Effector memory CD4-positive, alpha-beta T cell (primary cell): ENCODE data around the gene DLK1.

Experiments used
- DNase-seq, 3 donors: peaks; one replicate each; pipeline ENCODE4 v3.0.0-alpha.2; 2020
- H3K27ac ChIP-seq: 2 replicates; pipeline ENCODE4 v1.7.0; 2013; ENCODE audit warnings: mild to moderate bottlenecking, low read length, moderate library complexity; ENCODE audit not compliant: insufficient read depth, poor library complexity, severe bottlenecking
- H3K27me3 ChIP-seq: replicated peaks from 2 replicates; pipeline ENCODE4 v1.7.0; 2013; ENCODE audit warnings: mild to moderate bottlenecking, low read length; ENCODE audit not compliant: insufficient read depth, control insufficient read depth, poor library complexity, severe bottlenecking
- H3K36me3 ChIP-seq: 2 replicates; pipeline ENCODE4 v1.7.0; 2013; ENCODE audit warnings: mild to moderate bottlenecking, low read length, moderate library complexity; ENCODE audit not compliant: control insufficient read depth, insufficient read depth
- H3K4me1 ChIP-seq: 2 replicates; pipeline ENCODE4 v1.7.0; 2013; ENCODE audit warnings: low read length, mild to moderate bottlenecking; ENCODE audit not compliant: control insufficient read depth, insufficient read depth, poor library complexity, severe bottlenecking
- H3K4me3 ChIP-seq: 2 replicates; pipeline ENCODE4 v1.7.0; 2013; ENCODE audit warnings: low read length, low read depth, mild to moderate bottlenecking; ENCODE audit not compliant: insufficient read depth, poor library complexity, severe bottlenecking
- H3K9me3 ChIP-seq: 2 replicates; pipeline ENCODE4 v1.7.0; 2013; ENCODE audit warnings: mild to moderate bottlenecking, low read length, moderate library complexity; ENCODE audit not compliant: control insufficient read depth

Gene DLK1

DNA sequence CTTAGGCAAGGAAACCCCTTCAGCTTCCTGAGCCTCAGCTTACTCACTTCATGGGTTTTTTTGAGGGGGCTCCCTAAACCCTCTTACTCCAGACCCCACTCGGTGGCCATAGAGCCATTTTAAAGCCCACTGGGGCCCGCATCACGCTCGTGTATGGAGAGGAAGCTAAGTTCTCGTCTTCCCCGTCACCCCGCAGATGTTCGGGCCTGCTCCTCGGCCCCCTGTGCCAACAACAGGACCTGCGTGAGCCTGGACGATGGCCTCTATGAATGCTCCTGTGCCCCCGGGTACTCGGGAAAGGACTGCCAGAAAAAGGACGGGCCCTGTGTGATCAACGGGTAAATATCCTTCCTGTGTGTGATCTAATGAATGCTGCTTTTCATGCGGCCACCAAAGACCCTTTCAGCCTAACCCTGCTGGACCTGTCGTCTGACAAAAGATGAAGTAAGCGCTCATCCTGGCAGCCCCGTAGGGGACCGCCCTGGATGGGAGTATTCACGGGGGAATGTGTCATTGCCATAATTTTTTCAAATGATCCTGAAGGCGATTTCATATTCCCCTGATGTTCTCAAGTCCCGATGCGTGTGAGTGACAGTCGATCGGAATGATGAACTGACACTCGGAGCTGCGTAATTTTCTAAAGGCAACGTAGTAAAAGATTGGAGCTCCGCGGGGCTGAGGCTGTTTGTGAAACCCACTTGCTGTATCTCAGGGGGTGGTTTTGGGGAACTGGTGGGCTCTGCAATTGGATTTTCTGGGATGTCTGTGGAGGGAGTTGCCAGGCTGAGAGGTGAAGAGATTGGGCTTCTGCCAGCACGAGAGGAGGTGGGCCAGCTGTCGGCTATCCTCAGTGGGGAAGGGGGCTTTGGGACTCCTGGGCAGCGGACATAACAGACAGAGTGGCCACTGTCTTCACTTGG, 5.4 kb downstream of the DLK1 start:
- no peaks in the 10 kb centered on the region for H3K27me3 ChIP-seq
- DNase-seq: no peak
- no peaks in the 10 kb centered on the region for H3K36me3 ChIP-seq
- H3K4me3 ChIP-seq: no peak overlapping the region
- H3K4me1 ChIP-seq: no peaks in the 10 kb centered on the region
- H3K9me3 ChIP-seq: no peaks in the 10 kb centered on the region
- H3K27ac ChIP-seq: no peak overlapping the region

DNA sequence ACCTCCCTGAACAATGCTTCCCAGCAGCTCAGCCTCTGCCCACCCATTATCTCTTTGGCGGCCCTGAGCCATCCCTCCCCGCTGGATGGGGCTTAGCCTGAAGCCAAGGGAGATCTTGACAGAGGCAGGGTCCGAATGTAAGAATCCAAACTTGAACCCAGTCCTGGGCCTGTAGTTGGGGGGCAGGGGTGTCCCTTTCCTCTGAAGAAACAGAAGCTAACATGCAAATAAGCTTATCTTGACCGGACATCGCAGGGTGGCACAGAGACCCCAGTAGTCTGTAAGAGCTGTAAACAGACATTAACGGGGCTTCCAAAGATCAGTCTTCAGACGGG, 6.0 kb downstream of the DLK1 start:
- Histone ChIP-seq H3K36me3 (no peaks in the 10 kb centered on the region), H3K27me3 (no peaks in the 10 kb centered on the region), H3K27ac (no peak overlapping the region), H3K9me3 (no peaks in the 10 kb centered on the region), H3K4me3 (no peak overlapping the region), H3K4me1 (no peaks in the 10 kb centered on the region)
- DNase-seq: no peak

DNA sequence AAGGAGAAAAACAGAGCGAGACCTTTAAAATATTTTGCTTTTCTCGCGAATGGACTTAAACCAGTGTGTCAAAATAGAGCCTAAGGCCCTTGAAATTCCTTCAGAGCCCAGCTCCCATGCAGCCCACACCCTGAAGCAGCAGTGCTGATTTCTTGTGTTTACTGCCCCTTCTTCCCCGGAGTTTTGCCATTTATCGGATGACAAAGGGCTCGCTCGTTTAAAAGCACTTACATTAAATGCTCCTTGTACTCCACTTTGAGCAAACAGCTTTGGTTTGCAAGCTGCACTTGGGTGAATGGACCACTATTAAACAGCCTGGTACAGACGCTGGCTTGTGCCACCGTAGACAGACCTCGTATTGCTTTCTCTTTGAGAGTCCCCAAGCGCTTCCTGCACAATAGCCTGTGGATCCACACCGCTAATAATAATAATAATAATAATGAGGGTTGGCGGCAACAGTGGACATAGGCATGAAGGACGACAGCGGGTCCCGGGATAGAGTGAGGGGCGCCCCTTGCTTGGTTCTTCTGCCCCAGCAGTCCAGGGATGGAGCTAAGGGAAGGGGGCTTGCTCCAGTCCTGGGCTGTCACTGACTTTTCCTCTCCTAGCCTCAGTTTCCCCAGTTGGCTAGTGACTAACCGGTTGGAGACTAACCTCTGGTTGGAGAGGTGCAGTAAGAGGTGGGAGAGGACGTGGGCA, 6.6 kb downstream of the DLK1 start:
- no peaks in the 10 kb centered on the region for H3K4me1 ChIP-seq
- no peak for DNase-seq
- H3K9me3 ChIP-seq: no peaks in the 10 kb centered on the region

DNA sequence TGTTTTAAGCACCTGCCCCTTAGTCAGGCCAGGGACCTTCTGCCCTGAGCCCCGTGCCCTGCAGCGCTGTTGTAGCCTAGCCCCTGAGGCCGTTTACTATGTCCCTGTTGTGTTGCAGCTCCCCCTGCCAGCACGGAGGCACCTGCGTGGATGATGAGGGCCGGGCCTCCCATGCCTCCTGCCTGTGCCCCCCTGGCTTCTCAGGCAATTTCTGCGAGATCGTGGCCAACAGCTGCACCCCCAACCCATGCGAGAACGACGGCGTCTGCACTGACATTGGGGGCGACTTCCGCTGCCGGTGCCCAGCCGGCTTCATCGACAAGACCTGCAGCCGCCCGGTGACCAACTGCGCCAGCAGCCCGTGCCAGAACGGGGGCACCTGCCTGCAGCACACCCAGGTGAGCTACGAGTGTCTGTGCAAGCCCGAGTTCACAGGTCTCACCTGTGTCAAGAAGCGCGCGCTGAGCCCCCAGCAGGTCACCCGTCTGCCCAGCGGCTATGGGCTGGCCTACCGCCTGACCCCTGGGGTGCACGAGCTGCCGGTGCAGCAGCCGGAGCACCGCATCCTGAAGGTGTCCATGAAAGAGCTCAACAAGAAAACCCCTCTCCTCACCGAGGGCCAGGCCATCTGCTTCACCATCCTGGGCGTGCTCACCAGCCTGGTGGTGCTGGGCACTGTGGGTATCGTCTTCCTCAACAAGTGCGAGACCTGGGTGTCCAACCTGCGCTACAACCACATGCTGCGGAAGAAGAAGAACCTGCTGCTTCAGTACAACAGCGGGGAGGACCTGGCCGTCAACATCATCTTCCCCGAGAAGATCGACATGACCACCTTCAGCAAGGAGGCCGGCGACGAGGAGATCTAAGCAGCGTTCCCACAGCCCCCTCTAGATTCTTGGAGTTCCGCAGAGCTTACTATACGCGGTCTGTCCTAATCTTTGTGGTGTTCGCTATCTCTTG, 7.6 kb downstream of the DLK1 start:
- Histone ChIP-seq H3K27me3 (no peaks in the 10 kb centered on the region), H3K4me3 (no peak overlapping the region), H3K4me1 (no peaks in the 10 kb centered on the region), H3K36me3 (no peaks in the 10 kb centered on the region), H3K9me3 (no peaks in the 10 kb centered on the region), H3K27ac (no peak overlapping the region)
- no peak for DNase-seq

More for the DNA sequence above, 6.6 kb downstream of the DLK1 start:
- Histone ChIP-seq H3K27me3 (no peaks in the 10 kb centered on the region), H3K27ac (no peak overlapping the region), H3K4me3 (no peak overlapping the region), H3K36me3 (no peaks in the 10 kb centered on the region)

DNA sequence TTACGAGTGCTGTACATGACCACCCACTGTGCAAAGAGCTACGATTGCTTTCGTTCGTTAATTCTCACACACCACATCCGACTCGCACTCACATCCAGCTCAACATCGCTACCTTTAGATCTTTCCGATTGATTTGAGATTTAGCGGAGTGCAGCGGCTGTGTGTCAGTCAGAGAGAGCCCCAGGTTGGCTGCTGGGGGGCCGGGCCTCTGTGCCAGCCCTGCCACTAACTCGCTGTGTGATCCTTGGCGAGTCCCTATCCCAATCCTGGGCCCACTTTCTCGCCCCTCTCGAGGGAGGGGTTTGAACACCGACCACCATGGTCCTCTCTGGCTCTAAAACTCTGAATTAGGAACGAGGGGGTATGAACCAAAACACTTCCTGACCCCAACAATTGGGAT, 8.6 kb downstream of the DLK1 start:
- H3K4me3 ChIP-seq: no peak overlapping the region
- H3K4me1 ChIP-seq: no peaks in the 10 kb centered on the region
- no peak overlapping the region for H3K27ac ChIP-seq
- no peaks in the 10 kb centered on the region for H3K9me3 ChIP-seq
- H3K27me3 ChIP-seq: no peaks in the 10 kb centered on the region
- DNase-seq: no peak
- no peaks in the 10 kb centered on the region for H3K36me3 ChIP-seq

DNA sequence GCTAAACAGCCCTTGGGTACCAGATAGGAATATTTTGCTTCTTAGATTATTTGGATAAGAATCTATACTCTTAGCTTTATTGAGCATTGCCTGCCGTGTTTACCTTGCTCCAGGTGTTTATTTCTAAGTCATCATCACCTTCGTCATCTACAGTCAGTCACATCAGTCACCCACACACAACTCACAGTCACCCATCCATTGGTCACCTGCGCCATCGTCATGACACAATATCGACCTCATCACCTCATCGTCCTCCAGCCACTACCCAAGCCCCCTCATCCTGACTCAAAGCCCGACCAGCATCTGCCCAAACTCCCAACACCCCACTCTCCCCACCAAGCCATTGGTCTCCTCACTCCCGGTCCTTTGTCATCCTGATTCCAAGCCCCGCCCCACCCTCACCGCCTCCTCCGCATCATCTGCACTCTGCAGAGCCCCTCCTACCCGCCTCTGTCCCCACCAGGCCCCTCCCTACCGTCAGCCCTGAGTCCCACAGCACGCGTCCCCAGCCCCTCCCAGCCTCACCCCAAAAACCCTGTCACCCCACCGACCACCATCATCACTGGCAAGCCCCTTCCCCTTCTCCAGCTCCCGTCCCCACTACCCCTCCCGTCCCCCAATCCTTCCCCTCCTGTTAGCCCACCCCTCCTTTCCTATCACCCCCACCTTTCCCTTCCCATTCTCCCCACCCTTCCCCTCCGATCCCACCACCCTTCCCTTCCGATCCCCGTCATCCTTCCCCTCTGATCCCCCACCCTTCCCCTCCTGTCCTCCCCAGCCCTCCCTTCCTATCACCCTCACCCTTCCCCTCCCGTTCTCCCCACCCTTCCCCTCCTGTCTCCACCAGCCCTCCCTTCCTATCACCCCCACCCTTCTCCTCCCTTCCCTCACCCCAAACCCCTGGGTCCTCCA, 9.8 kb downstream of the DLK1 start:
- Histone ChIP-seq H3K27ac (no peak overlapping the region), H3K36me3 (no peaks in the 10 kb centered on the region), H3K4me1 (no peaks in the 10 kb centered on the region), H3K27me3 (no peaks in the 10 kb centered on the region), H3K4me3 (no peak overlapping the region), H3K9me3 (no peaks in the 10 kb centered on the region)
- no peak for DNase-seq

DNA sequence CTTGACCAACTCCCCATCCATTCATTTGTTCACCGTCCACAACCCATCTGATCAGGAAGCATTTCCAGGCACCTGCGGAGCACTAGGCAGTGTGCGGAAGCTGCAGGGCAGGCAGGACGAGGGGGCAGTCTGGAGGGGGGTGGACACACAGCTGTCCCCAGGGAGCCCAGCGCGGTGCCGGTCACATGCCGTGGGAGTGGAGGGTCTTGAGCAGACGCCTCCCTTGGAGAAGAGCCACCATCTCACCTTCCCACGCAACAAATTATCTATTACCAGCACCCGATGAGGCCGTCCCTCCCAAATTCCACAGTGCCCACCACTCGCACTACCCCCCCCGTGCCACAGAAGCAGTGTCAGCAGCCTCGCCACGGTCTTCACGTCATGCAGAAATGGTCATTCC, 10.8 kb downstream of the DLK1 start:
- no peaks in the 10 kb centered on the region for H3K36me3 ChIP-seq
- no peaks in the 10 kb centered on the region for H3K4me1 ChIP-seq
- DNase-seq: no peak

DNA sequence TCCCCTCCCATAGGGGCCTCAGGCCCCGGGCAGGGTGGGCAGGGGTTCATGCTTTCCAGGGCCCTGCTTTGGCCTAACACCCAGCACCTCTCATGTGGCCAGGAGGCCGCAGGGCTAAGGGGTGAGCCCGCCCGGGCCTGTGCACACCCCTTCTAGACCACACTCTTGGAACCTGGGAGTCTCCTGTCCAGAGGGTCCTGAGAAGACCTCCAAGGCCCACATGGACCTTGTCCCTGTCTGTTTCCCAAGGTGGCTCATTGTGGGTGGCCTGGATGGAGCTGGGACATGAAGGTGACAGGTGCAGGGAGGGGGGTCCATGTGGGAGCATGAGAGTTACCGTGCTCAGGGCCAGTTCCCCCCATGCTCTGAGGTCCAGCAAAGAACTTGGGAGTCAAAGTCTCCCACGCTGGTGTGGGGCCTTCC, 11.6 kb downstream of the DLK1 start:
- no peak overlapping the region for H3K27ac ChIP-seq
- H3K4me3 ChIP-seq: no peak overlapping the region
- no peaks in the 10 kb centered on the region for H3K27me3 ChIP-seq
- H3K36me3 ChIP-seq: no peaks in the 10 kb centered on the region
- no peaks in the 10 kb centered on the region for H3K9me3 ChIP-seq
- DNase-seq: no peak
- no peaks in the 10 kb centered on the region for H3K4me1 ChIP-seq

More for the DNA sequence above, 10.8 kb downstream of the DLK1 start:
- Histone ChIP-seq H3K9me3 (no peaks in the 10 kb centered on the region), H3K4me3 (no peak overlapping the region), H3K27ac (no peak overlapping the region), H3K27me3 (no peaks in the 10 kb centered on the region)

DNA sequence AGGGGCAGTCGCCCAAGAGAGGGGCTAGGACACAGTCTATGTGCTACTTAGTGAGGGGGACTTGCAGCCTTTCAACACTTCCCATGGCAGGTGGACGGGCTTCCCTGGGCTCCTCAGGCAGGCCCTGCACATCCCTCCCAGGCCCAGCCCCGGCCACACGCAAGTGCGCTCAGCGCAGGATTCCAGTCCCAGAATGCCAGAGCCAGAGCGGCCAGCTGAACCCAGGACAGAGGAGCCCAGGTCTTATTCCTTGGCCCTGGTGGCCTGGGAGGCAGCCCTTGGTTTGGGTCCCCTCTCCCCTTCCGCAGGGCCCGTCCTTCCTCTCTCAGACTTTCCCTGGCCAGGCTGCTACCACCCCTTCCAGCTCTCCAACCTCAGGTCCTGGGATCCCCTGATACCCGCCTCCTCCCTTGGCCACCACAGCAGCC, 12.0 kb downstream of the DLK1 start:
- no peaks in the 10 kb centered on the region for H3K9me3 ChIP-seq
- no peak for DNase-seq
- H3K27ac ChIP-seq: no peak overlapping the region
- H3K4me1 ChIP-seq: no peaks in the 10 kb centered on the region
- no peak overlapping the region for H3K4me3 ChIP-seq
- no peaks in the 10 kb centered on the region for H3K27me3 ChIP-seq
- no peaks in the 10 kb centered on the region for H3K36me3 ChIP-seq
